Spleen (tissue), 7 donors: ENCODE data around the gene CHID1.

Source experiments
- POLR2A ChIP-seq, 3 donors: fragments of 450-650 bp; IDR thresholded peaks; one replicate each; pipeline ENCODE4 v1.5.1; 2017; ENCODE audit warnings: antibody characterized with exemption in 3 of 3, mild to moderate bottlenecking in 1 of 3
- POLR2AphosphoS5 ChIP-seq, 3 donors: sonication (generic); formaldehyde crosslinking; IDR thresholded peaks; one replicate each; pipeline ENCODE4 v1.5.1; 2017; ENCODE audit warnings: antibody characterized with exemption in 3 of 3
- TF ChIP-seq, protein P1 (sequence below), 11 experiments: fragments of 200-600 bp in 7 of 11; fragments of 450-650 bp in 4 of 11; sonication (generic) in 4 of 11; IDR thresholded peaks in 8 of 11; conservative IDR thresholded peaks in 3 of 11; 1 replicate in 7 of 11; 2 replicates in 4 of 11; pipeline versions ENCODE4 v1.4.0 to v1.8.0; 2016 to 2021; ENCODE audit warnings: antibody characterized with exemption in 11 of 11, inconsistent platforms in 4 of 11, mild to moderate bottlenecking in 1 of 11
- donor health status: DM: no; HTN: no; CAD: no; lungs with moderate emphysema.
- donor health status: DM: no; HTN: no; CAD: no.
- donor health status: DM: no; HTN: no; CAD: no.

DNA sequence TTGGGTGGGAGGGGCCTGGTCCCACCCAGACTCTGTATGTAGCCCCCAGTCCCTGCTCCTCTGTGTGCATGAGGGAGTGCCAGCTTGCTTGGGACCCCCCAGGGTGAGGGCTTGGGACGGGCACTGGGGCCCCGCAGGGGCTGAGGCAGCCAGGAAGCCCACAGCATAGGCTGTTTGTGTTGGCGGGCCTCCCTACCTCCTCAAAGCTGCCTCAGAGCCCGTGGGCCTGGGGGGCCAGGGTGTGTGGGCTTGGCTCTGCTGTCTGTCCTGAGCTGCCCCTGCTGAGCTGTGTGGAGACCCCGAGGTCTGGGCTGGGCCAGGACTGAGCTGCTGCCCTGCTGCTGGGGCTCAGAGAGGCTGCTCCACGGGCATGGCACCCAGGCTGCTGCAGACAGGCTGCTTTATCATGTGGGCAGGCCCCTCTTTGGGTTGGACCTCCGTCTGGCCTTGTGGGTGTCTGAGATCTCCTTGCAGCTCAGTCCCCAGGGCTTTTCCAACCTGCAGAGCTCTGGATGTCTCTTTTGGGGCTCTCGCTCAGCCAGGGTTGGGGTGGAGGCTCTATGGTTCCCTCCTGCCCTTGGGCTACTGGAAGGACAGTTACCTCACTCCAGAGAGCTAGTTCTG lies 64.6 kb downstream of the CHID1 start:
- TF ChIP-seq POLR2AphosphoS5 (IDR thresholded peaks at IDR 0.05) (peak in 1 of 3 donors; percentile 4), POLR2A (IDR thresholded peaks at IDR 0.05) (no peak)
- TF ChIP-seq, protein P1, sequence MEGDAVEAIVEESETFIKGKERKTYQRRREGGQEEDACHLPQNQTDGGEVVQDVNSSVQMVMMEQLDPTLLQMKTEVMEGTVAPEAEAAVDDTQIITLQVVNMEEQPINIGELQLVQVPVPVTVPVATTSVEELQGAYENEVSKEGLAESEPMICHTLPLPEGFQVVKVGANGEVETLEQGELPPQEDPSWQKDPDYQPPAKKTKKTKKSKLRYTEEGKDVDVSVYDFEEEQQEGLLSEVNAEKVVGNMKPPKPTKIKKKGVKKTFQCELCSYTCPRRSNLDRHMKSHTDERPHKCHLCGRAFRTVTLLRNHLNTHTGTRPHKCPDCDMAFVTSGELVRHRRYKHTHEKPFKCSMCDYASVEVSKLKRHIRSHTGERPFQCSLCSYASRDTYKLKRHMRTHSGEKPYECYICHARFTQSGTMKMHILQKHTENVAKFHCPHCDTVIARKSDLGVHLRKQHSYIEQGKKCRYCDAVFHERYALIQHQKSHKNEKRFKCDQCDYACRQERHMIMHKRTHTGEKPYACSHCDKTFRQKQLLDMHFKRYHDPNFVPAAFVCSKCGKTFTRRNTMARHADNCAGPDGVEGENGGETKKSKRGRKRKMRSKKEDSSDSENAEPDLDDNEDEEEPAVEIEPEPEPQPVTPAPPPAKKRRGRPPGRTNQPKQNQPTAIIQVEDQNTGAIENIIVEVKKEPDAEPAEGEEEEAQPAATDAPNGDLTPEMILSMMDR (IDR thresholded peaks at IDR 0.05 in 8 of 11, conservative IDR thresholded peaks at IDR 0.05 in 3 of 11): no peak
